NCI-H345 treated with DMSO at 0.1 percent for 48 hours (cell line): ENCODE measurements around the gene STK11.
"Not testable (repeated sequence)": the region's sequence is repeated elsewhere in the genome, so short reads cannot be mapped to it uniquely, and the experiment has no call there.

ENCODE experiments used
- DNase-seq: peaks from one replicate; lab custom pipeline; 2025; ENCODE audit not compliant: unreplicated experiment; lab: John Stamatoyannopoulos, UW

The STK11 gene

GRCh38 chr19:1235625-1236538 lies 30.3 kb downstream of the STK11 start:
- no peak for DNase-seq

DNA sequence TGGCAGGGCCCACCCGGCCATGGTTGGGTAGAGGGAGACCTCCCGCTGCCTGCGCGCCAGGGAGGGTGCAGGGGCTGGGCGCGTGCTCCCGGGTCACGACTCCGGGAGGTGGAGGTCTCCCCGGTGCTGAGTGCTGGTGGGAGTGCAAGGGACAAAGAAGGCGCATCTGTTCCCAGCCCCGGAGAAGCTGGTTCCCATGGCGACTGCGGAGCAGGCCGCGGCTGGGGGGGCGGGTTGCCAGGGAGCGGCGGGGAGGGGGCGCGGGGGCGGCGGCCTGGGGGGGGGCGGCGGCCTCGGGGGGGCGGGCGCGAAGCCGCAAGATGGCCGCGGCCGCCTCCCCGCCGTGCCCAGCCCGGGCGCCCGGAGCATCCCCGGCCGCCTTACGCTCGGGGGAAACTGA lies 31.0 kb downstream of the STK11 start:
- no peak for DNase-seq

- no peak for DNase-seq
These were observed 31.6 kb downstream of the STK11 start for GRCh38 chr19:1237027-1237659.

DNA sequence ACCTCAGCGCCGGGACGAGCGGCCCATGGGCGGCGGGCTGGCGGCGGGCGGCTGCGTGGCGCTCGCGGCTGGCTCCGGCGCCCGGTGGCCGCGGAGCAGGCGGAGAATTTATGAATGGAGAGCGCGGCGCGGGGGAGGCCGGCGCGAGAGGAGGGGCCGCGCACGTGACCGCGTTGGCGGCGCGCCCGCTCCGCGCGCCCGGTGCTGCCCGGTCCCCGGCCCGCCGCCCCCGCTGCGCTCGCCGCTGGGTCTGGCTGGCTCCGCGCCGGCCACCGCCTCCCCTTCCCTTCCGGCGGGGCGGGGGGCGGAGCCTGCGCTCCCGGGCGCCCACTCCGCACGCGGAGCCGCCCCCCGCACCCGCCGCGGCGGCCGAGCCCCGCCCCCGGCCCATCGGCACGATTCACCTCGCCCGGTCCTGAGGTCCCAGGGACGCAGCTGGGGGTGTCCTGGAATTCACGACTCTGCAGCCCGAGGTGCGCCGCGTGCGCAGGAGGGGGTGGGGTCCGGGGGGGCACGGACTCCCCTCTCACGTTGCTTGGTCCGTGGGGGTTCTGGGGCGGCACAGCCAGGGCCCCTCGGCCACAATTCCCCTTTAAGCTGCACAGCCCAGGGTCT lies 32.3 kb downstream of the STK11 start, which contains the start of gene CBARP:
Gene CBARP (minus strand): TSS at position 252 of the 615 bp plus-strand sequence. CDS start 1,905 bp downstream, outside the sequence.
- no peak for DNase-seq

GRCh38 chr19:1238369-1239303 lies 33.1 kb downstream of the STK11 start:
- DNase-seq: no peak

- DNase-seq: no peak
These were observed 33.8 kb downstream of the STK11 start for GRCh38 chr19:1239420-1239795.

DNA sequence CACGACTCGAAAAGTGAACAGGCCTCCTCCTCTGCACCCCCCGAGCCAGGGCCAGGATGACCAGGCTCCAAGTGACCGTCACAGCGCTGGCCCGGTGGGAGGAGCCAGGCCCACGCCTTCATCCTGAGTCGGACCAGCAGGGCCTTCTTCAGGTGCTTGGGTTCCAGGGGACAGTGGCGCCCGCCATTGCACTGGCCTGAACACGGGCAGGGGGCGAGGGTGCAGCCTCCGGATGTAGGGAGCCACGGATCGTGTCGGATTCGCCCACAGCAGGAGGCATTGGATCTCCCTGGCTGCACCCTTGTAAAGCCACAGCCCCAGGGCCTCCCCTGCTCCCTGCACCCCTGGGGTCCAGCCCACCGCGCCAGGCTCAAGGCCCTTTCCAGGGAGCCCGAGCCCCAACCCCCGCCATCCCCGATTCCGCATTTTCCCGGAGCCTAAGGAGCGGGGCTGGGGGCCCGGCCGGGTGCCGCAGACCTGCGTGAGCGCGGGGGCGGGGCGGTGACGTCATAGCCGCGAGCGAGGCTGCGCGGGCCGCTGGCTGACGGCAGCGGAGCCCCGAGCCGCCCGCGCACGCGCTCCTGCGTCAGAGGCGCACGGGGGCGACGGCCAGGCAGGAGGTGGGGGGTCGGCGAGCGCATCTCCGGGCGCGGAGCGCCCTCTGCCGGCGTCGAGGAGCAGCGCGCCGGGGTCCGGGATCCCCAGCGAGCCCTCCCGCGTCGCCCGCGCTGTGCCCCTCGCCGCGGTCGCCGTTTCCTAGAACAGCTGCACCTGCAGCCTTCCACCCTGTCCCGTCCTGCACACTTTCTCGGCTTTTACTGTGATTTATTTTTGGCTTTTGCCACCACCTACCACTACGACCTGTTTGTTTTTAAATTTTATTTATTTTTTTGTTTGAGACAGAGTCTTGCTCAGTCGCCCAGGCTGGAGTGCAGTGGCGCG lies 34.5 kb downstream of the STK11 start:
- peak; percentile 79 for DNase-seq

DNA sequence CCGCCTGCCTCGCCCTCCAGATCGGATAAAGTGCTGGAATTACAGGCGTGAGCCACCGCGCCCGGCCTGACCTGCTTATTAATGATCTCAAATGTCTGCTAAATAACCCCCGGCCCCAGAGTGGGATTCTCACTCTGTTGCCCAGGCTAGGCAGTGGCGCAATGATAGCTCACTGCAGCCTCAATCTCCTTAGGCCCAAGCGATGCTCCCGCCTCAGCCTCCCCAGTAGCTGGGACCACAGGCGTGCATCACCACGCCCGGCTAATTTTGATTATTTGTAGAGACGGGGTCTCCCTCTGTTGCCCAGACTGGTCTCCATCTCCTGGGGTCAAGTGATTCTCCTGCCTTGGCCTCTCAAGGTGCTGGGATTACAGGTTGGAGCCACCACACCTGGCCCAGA lies 35.3 kb downstream of the STK11 start:
- no peak for DNase-seq

DNA sequence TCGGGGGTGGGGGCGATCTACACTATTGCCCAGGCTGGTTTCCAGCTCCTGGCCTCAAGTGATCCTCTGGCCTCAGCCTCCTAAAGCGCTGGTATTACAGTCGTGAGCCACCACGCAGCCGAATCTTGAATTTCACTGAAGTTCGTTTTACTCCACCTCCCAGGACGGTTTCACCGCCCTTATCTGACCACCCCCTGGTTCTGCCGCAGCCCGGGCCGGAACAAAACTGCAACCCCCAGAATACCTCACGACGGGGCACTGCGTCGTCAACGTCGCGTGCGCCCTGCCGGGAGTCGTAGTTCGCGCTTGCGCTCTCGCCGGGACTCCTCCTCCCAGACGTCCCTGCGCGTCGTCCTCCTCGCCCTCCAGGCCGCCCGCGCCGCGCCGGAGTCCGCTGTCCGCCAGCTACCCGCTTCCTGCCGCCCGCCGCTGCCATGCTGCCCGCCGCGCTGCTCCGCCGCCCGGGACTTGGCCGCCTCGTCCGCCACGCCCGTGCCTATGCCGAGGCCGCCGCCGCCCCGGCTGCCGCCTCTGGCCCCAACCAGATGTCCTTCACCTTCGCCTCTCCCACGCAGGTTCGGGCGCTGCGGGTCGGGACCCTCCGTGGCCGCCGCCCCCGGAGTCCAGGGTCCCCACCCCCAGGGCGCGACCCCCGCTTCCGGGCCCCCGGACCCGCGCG lies 36.0 kb downstream of the STK11 start, which contains the start of gene ATP5F1D:
Gene ATP5F1D (plus strand): TSS at position 335 of the 679 bp plus-strand sequence. CDS start 100 bp downstream, at position 435.
- peak; percentile 87 for DNase-seq

DNA sequence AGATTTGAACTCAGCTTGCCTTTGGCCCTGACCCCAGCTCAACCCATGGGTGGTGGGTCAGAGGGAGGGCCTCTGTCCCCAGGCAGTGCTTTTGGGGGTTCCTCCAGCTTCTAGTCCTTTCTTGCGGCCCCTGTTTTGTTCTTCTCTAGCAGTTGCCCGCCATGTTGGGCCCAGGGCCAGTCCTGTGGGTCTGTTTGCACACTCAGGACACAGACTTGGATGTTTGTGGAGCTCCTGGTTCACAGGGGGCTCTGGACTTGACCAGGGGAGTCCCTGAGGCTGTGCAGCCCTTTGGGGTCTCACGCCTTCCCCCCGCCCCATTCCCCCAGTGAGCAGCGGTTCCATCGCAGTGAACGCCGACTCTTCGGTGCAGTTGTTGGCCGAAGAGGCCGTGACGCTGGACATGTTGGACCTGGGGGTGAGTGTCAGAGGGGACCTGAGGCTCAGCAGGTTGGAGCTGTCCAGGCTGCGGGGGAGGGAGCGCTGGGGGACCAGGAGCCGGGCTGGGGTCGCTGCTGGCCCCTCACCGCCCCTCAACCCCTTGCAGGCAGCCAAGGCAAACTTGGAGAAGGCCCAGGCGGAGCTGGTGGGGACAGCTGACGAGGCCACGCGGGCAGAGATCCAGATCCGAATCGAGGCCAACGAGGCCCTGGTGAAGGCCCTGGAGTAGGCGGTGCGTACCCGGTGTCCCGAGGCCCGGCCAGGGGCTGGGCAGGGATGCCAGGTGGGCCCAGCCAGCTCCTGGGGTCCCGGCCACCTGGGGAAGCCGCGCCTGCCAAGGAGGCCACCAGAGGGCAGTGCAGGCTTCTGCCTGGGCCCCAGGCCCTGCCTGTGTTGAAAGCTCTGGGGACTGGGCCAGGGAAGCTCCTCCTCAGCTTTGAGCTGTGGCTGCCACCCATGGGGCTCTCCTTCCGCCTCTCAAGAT lies 38.5 kb downstream of the STK11 start:
- peak; percentile 41 for DNase-seq

- DNase-seq: no peak
These were observed 39.3 kb downstream of the STK11 start for GRCh38 chr19:1244693-1245451.

DNA sequence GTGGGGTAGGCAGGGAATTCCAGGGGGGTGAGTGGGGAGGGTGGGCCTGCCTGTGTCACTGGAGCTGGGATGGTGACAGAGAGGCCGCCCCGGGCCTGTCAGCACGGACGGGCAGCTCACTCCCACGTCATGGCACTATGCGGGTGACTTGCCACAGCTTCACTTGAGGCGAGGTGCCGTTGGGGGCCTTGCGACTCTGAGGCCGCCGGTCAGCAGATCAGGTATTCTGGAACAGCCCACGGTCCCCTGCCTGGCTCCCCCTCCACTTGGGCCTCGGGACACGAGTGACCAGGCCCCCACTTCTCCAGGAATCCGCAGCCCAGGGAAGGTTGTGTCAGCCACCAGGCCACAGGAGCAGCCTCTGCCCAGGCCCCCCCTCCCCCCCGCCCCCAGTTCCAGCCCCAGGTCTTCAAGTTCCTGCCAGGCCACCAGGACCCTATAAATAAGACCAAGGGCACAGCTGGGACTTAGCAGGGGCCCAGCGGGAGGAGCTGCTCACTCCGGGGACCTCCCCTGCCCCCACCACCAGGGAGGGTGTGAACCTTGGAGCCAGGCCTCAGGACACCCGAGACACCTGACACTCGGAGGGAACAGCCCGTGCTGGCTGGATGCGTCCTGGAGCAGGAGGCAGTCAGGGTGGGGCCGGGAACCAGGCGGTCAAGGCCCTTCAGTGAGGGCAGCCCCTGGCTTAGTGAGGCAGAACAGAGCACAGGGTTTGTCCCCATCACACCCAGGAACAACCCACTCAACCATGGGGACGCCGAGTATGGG lies 40.1 kb downstream of the STK11 start:
- DNase-seq: no peak

- not testable (repeated sequence) for DNase-seq
These were observed 40.9 kb downstream of the STK11 start for GRCh38 chr19:1246265-1247087.

DNA sequence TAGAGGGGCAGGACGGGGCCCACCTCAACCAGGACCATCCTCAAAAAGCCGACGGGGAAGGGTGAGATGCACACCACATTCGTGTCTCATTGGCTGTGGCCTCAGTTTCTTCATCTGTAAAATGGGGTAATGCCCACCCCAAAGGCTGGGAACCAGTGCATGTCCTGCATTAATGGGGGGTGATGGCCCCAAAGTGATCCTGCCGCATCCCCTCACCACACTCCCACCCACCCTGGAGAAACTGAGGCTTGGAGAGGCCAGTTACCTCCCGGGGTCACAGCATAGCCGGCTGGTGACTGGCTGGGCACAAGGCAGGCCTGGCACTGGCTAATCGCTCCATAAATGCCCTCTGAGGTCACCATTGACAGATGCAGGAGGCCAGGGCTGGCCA lies 42.2 kb downstream of the STK11 start:
- no peak for DNase-seq

GRCh38 chr19:1248139-1248785 lies 42.7 kb downstream of the STK11 start, which contains the start of gene MIDN:
MIDN (plus strand) TSS chr19:1248583; CDS start chr19:1250297, 1,714 bp downstream.
- DNase-seq: peak; percentile 64
